Kidney (tissue), 2 donors: ENCODE measurements around the gene IHH. TPM values are rescaled to one million over a fixed set of nuclear protein-coding genes. Genes with fewer than 3 reads are reported as not detected.

Experiments used
- microRNA-seq: library from miRNA; unstranded; fragments of <30 nt; microRNA quantifications from one replicate; pipeline ENCODE4 v1.2.0, GENCODE V29; 2020
- polyA plus RNA-seq: library from polyadenylated mRNA; stranded (reverse); fragments of 350-450 nt; fragmentation: Illumina TruSeq; extraction: RNeasy Lipid Tissue Mini Kit (QIAGEN cat#74804); gene quantifications from one replicate; pipeline ENCODE4 v1.2.3, GENCODE V29; 2014; ENCODE audit warnings: low read depth, low replicate concordance; ENCODE audit not compliant: insufficient read depth
- total RNA-seq: library from RNA; stranded (reverse); fragmentation: NEBNext Ultra II Directional; extraction: Animal tissue kit (Norgen Biotek cat#: 25700); gene quantifications from one replicate; pipeline ENCODE4 v1.2.1, GENCODE V29; 2021
- donor health status: DM: yes; HTN: yes; CAD: no.

Gene IHH
- total and polyA plus RNA-seq, 2 donors from 2014 or later, result 0.88 to 3.1 TPM

Small RNA genes within 50 kb of the gene (microRNA-seq; reads per million reads assigned to microRNA genes)
- not detected for gene MIR3131

Other genes starting within 250 kb of the IHH start
- not detected for gene PRKAG3, start 229.1 kb downstream of the IHH start, total RNA-seq
- gene PRKAG3, start 229.1 kb downstream of the IHH start, polyA plus RNA-seq, result not detected
- 0.57 TPM for gene WNT6, start 201.1 kb downstream of the IHH start, total RNA-seq
- gene WNT6, start 201.1 kb downstream of the IHH start, polyA plus RNA-seq, result 0.75 TPM
- 10.2 TPM for gene WNT10A, start 180.1 kb downstream of the IHH start, total RNA-seq
- gene WNT10A, start 180.1 kb downstream of the IHH start, polyA plus RNA-seq, result 1.1 TPM
- not detected for gene CDK5R2, start 101.3 kb downstream of the IHH start, total RNA-seq
- not detected for gene CDK5R2, start 101.3 kb downstream of the IHH start, polyA plus RNA-seq
- not detected for gene FEV, start 75.7 kb downstream of the IHH start, total RNA-seq
- not detected for gene FEV, start 75.7 kb downstream of the IHH start, polyA plus RNA-seq
- gene CRYBA2, start 67.5 kb downstream of the IHH start, total RNA-seq, result not detected
- gene CRYBA2, start 67.5 kb downstream of the IHH start, polyA plus RNA-seq, result not detected
- 2.0 TPM for gene CFAP65, start 19.4 kb downstream of the IHH start, total RNA-seq
- 0.73 TPM for gene CFAP65, start 19.4 kb downstream of the IHH start, polyA plus RNA-seq
- 17.5 TPM for gene NHEJ1, start 99.9 kb upstream of the IHH start, total RNA-seq
- 17.7 TPM for gene NHEJ1, start 99.9 kb upstream of the IHH start, polyA plus RNA-seq
- 2.8 TPM for gene SLC23A3, start 109.1 kb upstream of the IHH start, total RNA-seq
- 10.9 TPM for gene SLC23A3, start 109.1 kb upstream of the IHH start, polyA plus RNA-seq
- gene CNPPD1, start 116.0 kb upstream of the IHH start, total RNA-seq, result 97.5 TPM
- gene CNPPD1, start 116.0 kb upstream of the IHH start, polyA plus RNA-seq, result 131 TPM
- 106 TPM for gene RETREG2, start 117.4 kb upstream of the IHH start, total RNA-seq
- 112 TPM for gene RETREG2, start 117.4 kb upstream of the IHH start, polyA plus RNA-seq
- gene ZFAND2B, start 145.9 kb upstream of the IHH start, total RNA-seq, result 44.8 TPM
- gene ZFAND2B, start 145.9 kb upstream of the IHH start, polyA plus RNA-seq, result 72.6 TPM
- 17.8 TPM for gene ABCB6, start 158.0 kb upstream of the IHH start, total RNA-seq
- gene ABCB6, start 158.0 kb upstream of the IHH start, polyA plus RNA-seq, result 53.6 TPM
- 41.5 TPM for gene ATG9A, start 168.7 kb upstream of the IHH start, total RNA-seq
- 24.0 TPM for gene ATG9A, start 168.7 kb upstream of the IHH start, polyA plus RNA-seq
- 48.9 TPM for gene ANKZF1, start 168.9 kb upstream of the IHH start, total RNA-seq
- 26.6 TPM for gene ANKZF1, start 168.9 kb upstream of the IHH start, polyA plus RNA-seq
- 20.6 TPM for gene GLB1L, start 184.5 kb upstream of the IHH start, total RNA-seq
- 19.7 TPM for gene GLB1L, start 184.5 kb upstream of the IHH start, polyA plus RNA-seq
- 29.9 TPM for gene STK16, start 184.6 kb upstream of the IHH start, total RNA-seq
- gene STK16, start 184.6 kb upstream of the IHH start, polyA plus RNA-seq, result 53.8 TPM
- gene TUBA4B, start 192.3 kb upstream of the IHH start, total RNA-seq, result 0.98 TPM
- 15.4 TPM for gene TUBA4B, start 192.3 kb upstream of the IHH start, polyA plus RNA-seq
- 49.4 TPM for gene TUBA4A, start 193.0 kb upstream of the IHH start, total RNA-seq
- gene TUBA4A, start 193.0 kb upstream of the IHH start, polyA plus RNA-seq, result 156 TPM
- 94.3 TPM for gene DNAJB2, start 218.4 kb upstream of the IHH start, total RNA-seq
- 128 TPM for gene DNAJB2, start 218.4 kb upstream of the IHH start, polyA plus RNA-seq
- not detected for gene PTPRN, start 248.5 kb upstream of the IHH start, total RNA-seq
- gene PTPRN, start 248.5 kb upstream of the IHH start, polyA plus RNA-seq, result not detected